Progenitor cell of endocrine pancreas (in vitro differentiated cells): ENCODE data around the gene STK17A. TPM values are rescaled to one million over a fixed set of nuclear protein-coding genes. Genes with fewer than 3 reads are reported as not detected.

Experiments used
- DNase-seq: peaks from one replicate; pipeline ENCODE4 v3.0.0; 2021; ENCODE audit warnings: low spot score; ENCODE audit not compliant: unreplicated experiment
- H3K27ac Mint-ChIP-seq: 2 replicates; pipeline ENCODE4 v1.8.0; 2021; ENCODE audit warnings: mild to moderate bottlenecking, moderate library complexity, mixed read lengths
- H3K27me3 Mint-ChIP-seq: 2 replicates; pipeline ENCODE4 v1.8.0; 2021; ENCODE audit warnings: mixed read lengths
- H3K36me3 Mint-ChIP-seq: 2 replicates; pipeline ENCODE4 v1.8.0; 2022; ENCODE audit warnings: mixed read lengths; ENCODE audit not compliant: insufficient read depth
- H3K4me1 Mint-ChIP-seq: 2 replicates; pipeline ENCODE4 v1.8.0; 2021; ENCODE audit warnings: low read depth, mixed read lengths
- H3K4me3 Mint-ChIP-seq: 2 replicates; pipeline ENCODE4 v1.8.0; 2021; ENCODE audit warnings: low read depth, mild to moderate bottlenecking, moderate library complexity, mixed read lengths
- H3K9me3 Mint-ChIP-seq: 2 replicates; pipeline ENCODE4 v1.8.0; 2021; ENCODE audit warnings: low read depth, mixed read lengths
- total RNA-seq: library from RNA; stranded (reverse); gene quantifications from 2 replicates; pipeline ENCODE4 v1.2.1, GENCODE V29; 2021
- TF ChIP-seq, protein P1 (sequence below): fragments of 200-600 bp; sonication (generic); IDR thresholded peaks from one replicate; pipeline ENCODE4 v1.5.0; 2021; ENCODE audit warnings: antibody characterized with exemption, mild to moderate bottlenecking; ENCODE audit not compliant: unreplicated experiment

Gene STK17A
- total RNA-seq, 1 donor from 2014 or later: 23.0 TPM

DNA sequence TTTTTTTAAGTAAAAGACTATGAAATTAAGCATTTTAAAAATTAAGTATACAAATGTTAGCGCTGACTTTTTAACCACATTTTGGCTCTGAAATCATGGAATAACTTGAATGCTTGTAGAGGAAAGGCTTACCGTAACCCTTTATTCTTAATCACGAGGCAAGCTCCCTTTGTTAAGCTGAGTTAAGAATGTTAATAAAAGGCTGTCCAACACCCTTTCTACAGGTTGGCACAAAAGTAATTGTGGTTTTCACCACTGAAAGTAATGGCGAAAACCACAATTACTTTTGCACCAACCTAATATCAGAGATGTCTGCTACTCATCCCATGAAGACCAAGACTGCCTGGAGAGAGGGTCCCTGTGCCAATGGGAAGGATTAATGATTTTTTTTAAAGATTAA is 70.6 kb downstream of the STK17A start:
- Mint-ChIP-seq H3K9me3 (peaks cover 7% of the 10 kb centered on the region), H3K4me3 (no peak overlapping the region), H3K36me3 (peaks cover 30% of the 10 kb centered on the region), H3K4me1 (peaks cover 7% of the 10 kb centered on the region), H3K27ac (no peak overlapping the region), H3K27me3 (no peaks in the 10 kb centered on the region)
- TF ChIP-seq, protein P1, sequence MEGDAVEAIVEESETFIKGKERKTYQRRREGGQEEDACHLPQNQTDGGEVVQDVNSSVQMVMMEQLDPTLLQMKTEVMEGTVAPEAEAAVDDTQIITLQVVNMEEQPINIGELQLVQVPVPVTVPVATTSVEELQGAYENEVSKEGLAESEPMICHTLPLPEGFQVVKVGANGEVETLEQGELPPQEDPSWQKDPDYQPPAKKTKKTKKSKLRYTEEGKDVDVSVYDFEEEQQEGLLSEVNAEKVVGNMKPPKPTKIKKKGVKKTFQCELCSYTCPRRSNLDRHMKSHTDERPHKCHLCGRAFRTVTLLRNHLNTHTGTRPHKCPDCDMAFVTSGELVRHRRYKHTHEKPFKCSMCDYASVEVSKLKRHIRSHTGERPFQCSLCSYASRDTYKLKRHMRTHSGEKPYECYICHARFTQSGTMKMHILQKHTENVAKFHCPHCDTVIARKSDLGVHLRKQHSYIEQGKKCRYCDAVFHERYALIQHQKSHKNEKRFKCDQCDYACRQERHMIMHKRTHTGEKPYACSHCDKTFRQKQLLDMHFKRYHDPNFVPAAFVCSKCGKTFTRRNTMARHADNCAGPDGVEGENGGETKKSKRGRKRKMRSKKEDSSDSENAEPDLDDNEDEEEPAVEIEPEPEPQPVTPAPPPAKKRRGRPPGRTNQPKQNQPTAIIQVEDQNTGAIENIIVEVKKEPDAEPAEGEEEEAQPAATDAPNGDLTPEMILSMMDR: no peak
- DNase-seq: no peak

DNA sequence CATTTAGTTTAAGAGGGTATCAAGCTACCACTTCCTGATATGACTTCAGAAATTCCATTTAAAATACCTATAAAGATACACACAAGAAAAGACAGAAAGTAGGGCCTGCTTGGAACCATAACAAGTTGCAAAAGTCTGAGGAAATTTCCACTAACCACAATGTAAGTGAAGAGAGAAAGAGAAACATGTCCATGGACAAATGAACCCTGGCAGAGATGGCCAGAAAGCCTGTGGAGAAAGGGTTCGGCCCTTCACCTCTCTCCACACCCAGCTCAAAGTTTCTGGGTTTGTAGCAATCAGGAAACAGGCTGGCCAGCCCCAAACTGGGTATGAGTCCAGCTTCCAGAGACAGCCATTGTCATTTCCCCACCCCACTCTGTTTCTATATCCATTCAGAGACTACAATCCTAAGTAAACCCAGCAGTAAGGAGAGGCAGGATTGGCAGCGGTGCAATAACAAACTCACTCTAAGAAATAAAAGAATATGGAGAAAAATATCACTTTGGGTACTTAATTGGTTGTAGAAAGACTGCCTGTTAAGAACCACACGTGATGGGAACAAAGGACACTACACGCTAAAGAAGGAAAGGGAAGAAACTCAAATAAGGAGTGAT is 71.1 kb downstream of the STK17A start:
- Mint-ChIP-seq H3K27ac (no peak overlapping the region), H3K9me3 (peaks cover 7% of the 10 kb centered on the region), H3K36me3 (peaks cover 34% of the 10 kb centered on the region), H3K4me3 (no peak overlapping the region), H3K4me1 (peaks cover 12% of the 10 kb centered on the region), H3K27me3 (no peaks in the 10 kb centered on the region)
- TF ChIP-seq, protein P1: no peak
- DNase-seq: no peak

DNA sequence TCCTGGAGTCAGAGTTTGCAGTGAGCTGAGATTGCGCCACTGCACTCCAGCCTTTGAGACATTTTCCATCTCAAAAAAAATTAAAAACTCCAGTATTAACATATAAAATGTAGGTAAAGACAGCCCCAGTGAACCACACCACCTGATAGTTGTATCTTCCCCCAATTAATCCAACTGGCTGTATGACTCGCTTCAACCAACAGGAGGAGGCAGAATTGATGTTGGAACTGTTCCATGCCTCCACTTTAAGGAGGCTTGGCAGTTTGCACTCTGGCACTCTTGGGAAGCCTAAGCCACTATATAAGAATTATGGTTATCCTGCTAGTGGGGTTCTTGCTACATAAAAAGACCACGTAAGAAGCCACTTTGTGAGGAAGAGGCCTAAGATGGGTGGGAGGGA is 72.7 kb downstream of the STK17A start:
- H3K4me1 Mint-ChIP-seq: peaks cover 21% of the 10 kb centered on the region
- TF ChIP-seq, protein P1: no peak
- H3K4me3 Mint-ChIP-seq: no peak overlapping the region
- no peak for DNase-seq
- no peaks in the 10 kb centered on the region for H3K27me3 Mint-ChIP-seq
- H3K9me3 Mint-ChIP-seq: peaks cover 7% of the 10 kb centered on the region
- peaks cover 31% of the 10 kb centered on the region for H3K36me3 Mint-ChIP-seq
- no peak overlapping the region for H3K27ac Mint-ChIP-seq

DNA sequence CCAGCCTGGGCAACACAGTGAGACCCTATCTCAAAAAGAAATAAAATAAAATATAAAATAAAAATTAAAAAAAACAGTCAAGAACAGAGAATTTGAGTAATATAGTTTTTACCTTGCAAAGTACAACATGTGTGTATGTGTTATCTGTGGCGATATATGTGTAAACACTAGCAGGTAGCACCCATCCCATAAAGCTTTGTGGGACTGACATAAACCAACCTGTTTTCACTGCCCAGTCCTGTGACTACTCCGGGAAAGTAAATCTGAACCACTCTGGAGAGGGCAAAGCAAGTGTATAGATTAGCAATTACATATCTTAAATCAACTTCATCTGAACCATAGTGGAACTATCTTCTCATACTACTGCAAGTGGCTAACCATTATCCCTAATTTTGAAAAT is 74.1 kb downstream of the STK17A start:
- TF ChIP-seq, protein P1: no peak
- peaks cover 30% of the 10 kb centered on the region for H3K36me3 Mint-ChIP-seq
- no peak overlapping the region for H3K27ac Mint-ChIP-seq
- no peak overlapping the region for H3K4me3 Mint-ChIP-seq
- peaks cover 7% of the 10 kb centered on the region for H3K9me3 Mint-ChIP-seq
- H3K4me1 Mint-ChIP-seq: peaks cover 21% of the 10 kb centered on the region
- no peak for DNase-seq
- H3K27me3 Mint-ChIP-seq: no peaks in the 10 kb centered on the region

DNA sequence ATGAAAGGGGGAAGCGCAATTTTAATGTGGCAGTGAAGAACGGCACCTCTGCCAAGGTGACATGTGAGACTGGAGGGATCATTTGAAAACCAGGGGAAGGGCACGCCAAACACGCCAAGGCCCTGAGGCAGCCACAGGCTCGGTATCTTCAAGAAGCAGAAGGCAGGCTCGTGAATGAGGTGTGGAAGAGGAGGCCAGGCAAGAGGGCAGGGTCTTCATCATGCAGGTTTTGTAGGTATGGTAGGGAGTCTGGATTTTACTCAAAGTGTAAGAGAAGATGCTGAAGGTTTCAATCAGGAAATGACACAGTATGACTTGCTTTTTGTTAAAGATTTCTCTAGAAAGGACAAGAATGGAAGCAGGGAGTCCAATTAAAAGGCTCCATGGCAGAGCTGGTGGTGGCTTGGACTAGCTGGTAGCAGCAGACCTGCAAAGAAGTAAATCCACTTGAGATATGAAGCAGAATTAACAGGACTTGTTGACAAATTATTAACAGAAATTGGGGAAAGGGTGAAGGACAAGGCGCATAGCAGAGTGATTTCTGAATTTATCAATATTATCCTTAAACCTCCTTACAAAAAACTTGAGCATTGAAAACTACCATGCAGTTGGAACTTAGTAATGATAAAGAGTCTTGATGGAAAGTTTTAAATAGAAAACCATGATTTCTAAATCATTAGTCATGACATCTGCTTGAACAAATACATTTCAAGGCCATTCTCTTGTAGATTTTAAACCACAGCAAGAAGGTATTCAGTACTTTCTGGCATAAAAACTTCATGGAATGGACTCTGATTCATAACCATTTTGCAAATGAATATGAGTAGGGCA is 76.0 kb downstream of the STK17A start:
- peaks cover 21% of the 10 kb centered on the region for H3K4me1 Mint-ChIP-seq
- H3K36me3 Mint-ChIP-seq: peaks cover 31% of the 10 kb centered on the region
- TF ChIP-seq, protein P1: no peak
- peak overlapping the region; percentile 23 for H3K27ac Mint-ChIP-seq
- no peaks in the 10 kb centered on the region for H3K27me3 Mint-ChIP-seq
- DNase-seq: no peak
- peaks cover 7% of the 10 kb centered on the region for H3K9me3 Mint-ChIP-seq
- H3K4me3 Mint-ChIP-seq: no peak overlapping the region
